CD4-positive, CD25-positive, alpha-beta regulatory T cell (primary cell): ENCODE measurements around the gene MRPL58. TPM values are rescaled to one million over a fixed set of nuclear protein-coding genes. Genes with fewer than 3 reads are reported as not detected.

Source experiments
- ATAC-seq, 2 donors: fragments of 150-1000 bp; cut with Tn5 transposase; one replicate each; pipeline ENCODE4 v1.10.0; 2021; ENCODE audit warnings: low read depth in 2 of 2, moderate number of reproducible peaks in 2 of 2, moderate library complexity in 1 of 2
- DNase-seq, 3 donors: peaks; one replicate each; pipeline versions ENCODE4 v3.0.0 to v3.0.0-alpha.2; 2012 to 2022; ENCODE audit warnings: mixed read lengths in 1 of 3
- H3K27ac ChIP-seq: one replicate; pipeline ENCODE4 v1.7.0; 2013; ENCODE audit warnings: mild to moderate bottlenecking, low read length; ENCODE audit not compliant: insufficient read depth, poor library complexity, severe bottlenecking
- H3K27me3 ChIP-seq: one replicate; pipeline ENCODE4 v1.7.0; 2013; ENCODE audit warnings: low read length; ENCODE audit not compliant: control insufficient read depth, insufficient read depth
- H3K36me3 ChIP-seq: one replicate; pipeline ENCODE4 v1.7.0; 2013; ENCODE audit warnings: mild to moderate bottlenecking, low read length, moderate library complexity; ENCODE audit not compliant: control insufficient read depth, insufficient read depth
- H3K4me1 ChIP-seq: 2 replicates; pipeline ENCODE4 v1.7.0; 2013; ENCODE audit warnings: mild to moderate bottlenecking, low read length; ENCODE audit not compliant: insufficient read depth, control insufficient read depth, poor library complexity, severe bottlenecking
- H3K4me3 ChIP-seq: one replicate; pipeline ENCODE4 v1.7.0; 2013; ENCODE audit warnings: low read depth, mild to moderate bottlenecking, low read length, moderate library complexity
- H3K9me3 ChIP-seq, 2 experiments: 1 replicate in 1 of 2; 2 replicates in 1 of 2; pipeline ENCODE4 v1.7.0; 2013; ENCODE audit warnings: low read length in 2 of 2, mild to moderate bottlenecking in 1 of 2, moderate library complexity in 1 of 2; ENCODE audit not compliant: control insufficient read depth in 2 of 2
- H3K27ac Mint-ChIP-seq, 3 donors: one replicate each; pipeline ENCODE4 v1.8.0; 2020 to 2022; ENCODE audit warnings: mild to moderate bottlenecking in 3 of 3, mixed read lengths in 3 of 3, moderate library complexity in 2 of 3
- H3K27me3 Mint-ChIP-seq: one replicate; pipeline ENCODE4 v1.8.0; 2022; ENCODE audit warnings: mild to moderate bottlenecking, mixed read lengths
- H3K36me3 Mint-ChIP-seq: one replicate; pipeline ENCODE4 v1.8.0; 2020; ENCODE audit warnings: mixed read lengths
- H3K4me1 Mint-ChIP-seq, 4 donors: one replicate each; pipeline ENCODE4 v1.8.0; 2020 to 2022; ENCODE audit warnings: mixed read lengths in 4 of 4, mild to moderate bottlenecking in 1 of 4
- H3K4me3 Mint-ChIP-seq, 4 donors: one replicate each; pipeline ENCODE4 v1.8.0; 2020 to 2022; ENCODE audit warnings: mild to moderate bottlenecking in 4 of 4, mixed read lengths in 4 of 4, moderate library complexity in 3 of 4
- H3K9me3 Mint-ChIP-seq, 7 donors: one replicate each; pipeline ENCODE4 v1.8.0; 2020 to 2022; ENCODE audit warnings: mixed read lengths in 7 of 7, mild to moderate bottlenecking in 3 of 7, moderate library complexity in 2 of 7
- polyA plus RNA-seq, 4 donors: library from polyadenylated mRNA; unstranded; fragments of 300-500 nt; fragmentation: Illumina TruSeq; gene quantifications; one replicate each; pipeline ENCODE4 v1.2.3, GENCODE V29; 2021
- total RNA-seq: library from RNA; stranded (reverse); gene quantifications from one replicate; pipeline ENCODE4 v1.2.3, GENCODE V29; 2022

Gene MRPL58
- total and polyA plus RNA-seq, 5 donors from 2014 or later: 25.7 to 95.8 (median 73.9) TPM

DNA sequence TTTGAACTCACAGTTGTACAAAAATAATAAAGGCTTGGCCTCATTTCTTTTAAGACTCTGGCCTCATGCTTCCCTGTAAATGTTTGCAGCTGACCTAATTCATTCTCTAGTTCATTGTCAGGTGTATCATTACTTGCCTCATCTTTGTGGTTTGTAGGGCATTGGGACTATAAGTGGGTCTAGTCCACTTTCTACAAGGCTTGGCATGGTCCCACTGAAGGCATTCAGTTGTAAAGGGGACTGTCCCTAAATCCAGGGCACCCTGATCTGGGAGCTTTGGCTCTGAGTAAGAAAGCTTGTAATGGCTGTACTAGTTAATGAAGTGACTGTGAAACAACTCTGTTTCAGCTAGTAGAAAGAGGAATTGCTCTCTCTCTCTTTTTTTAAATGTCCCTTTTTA is 37.2 kb downstream of the MRPL58 start:
- DNase-seq (no peak), ATAC-seq (no peak)
- Mint-ChIP-seq H3K36me3 (peaks cover 27% of the 10 kb centered on the region), H3K4me3 (peak overlapping the region in 3 of 4 donors; percentile 95 to 99 (median 97)), H3K27me3 (peaks cover 4% of the 10 kb centered on the region), H3K9me3 (no peaks in the 10 kb centered on the region), H3K4me1 (peaks cover 12 to 58% (median 41%) of the 10 kb centered on the region in 4 donors), H3K27ac (peak overlapping the region in 1 of 3 donors; percentile 54)
- Histone ChIP-seq H3K4me3 (no peak overlapping the region), H3K27ac (no peak overlapping the region), H3K9me3 (no peaks in the 10 kb centered on the region), H3K4me1 (peaks cover 25% of the 10 kb centered on the region), H3K27me3 (no peaks in the 10 kb centered on the region), H3K36me3 (peaks cover 28% of the 10 kb centered on the region)

DNA sequence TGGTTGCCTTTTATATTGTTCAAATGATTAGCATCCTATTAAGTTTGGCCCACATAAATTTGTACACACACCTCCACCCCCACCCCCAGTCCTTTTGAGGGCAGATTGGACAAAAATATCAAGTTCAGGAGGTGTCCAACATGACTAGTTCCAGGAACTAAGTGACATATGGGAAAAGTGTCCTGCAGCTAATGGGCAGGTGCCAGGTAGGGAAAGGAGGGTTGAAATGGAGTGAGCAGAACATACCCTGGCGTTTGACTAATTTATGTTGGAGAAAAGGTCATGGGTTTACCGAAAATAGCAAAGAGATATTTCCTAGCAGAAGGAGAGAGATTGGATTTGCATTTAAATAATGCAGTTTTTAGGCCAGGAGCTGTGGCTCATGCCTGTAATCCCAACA is 39.5 kb downstream of the MRPL58 start:
- H3K27me3 ChIP-seq: no peaks in the 10 kb centered on the region
- DNase-seq (no peak), ATAC-seq (no peak)
- Mint-ChIP-seq H3K36me3 (peaks cover 34% of the 10 kb centered on the region), H3K27me3 (no peaks in the 10 kb centered on the region), H3K9me3 (no peaks in the 10 kb centered on the region), H3K27ac (no peak overlapping the region), H3K4me3 (no peak overlapping the region), H3K4me1 (peaks cover 16 to 37% (median 32%) of the 10 kb centered on the region in 4 donors)
- peaks cover 17% of the 10 kb centered on the region for H3K4me1 ChIP-seq
- no peaks in the 10 kb centered on the region for H3K9me3 ChIP-seq
- H3K4me3 ChIP-seq: no peak overlapping the region
- H3K36me3 ChIP-seq: peaks cover 33% of the 10 kb centered on the region
- no peak overlapping the region for H3K27ac ChIP-seq

DNA sequence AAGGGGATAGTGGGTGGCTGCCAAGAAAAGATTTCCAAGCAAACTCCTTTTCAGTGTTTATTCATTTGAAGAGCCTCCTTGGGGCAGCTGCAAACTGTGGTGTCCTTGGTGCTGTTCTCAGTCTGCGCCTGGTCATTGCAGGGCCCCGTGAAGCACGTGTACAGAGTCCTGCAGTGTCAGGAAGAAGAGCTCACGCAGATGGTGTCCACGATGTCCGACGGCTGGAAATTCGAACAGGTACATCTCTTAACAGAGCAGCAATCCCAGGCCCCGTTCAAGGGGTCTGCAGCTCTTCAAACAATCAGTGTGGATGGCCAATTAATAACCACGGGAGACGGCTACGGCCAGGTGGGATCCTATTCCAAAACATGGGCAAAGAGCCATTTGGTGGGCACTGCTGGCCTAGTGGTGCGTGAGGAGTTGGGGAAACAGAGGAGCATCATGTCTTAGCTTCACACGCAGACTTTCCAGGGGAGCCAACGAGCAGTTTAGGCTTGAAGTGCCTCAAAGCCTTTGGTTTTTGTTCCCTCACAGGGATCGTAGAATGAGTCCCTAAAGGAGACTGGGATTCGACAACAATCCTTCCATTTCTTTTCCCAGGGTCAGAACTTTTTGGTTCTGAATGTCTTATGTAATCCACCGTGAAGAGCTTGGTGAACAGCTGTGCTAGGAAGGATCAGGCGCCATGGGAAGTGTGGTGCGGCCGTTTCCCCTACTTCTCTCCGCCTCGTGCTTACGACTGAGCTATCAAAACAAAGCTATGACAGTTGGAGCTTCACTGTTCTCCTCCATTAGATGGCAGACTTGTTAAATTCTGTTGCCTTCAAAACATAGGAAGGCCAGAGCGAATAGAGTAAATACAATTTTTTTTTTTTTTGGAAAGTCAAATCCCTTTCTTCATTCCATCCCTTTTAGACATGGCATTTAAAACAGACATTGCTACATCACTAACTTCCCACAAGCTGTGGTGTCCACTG is 47.2 kb downstream of the MRPL58 start:
- H3K9me3 Mint-ChIP-seq: no peaks in the 10 kb centered on the region
- H3K4me3 Mint-ChIP-seq: no peak overlapping the region
- peak overlapping the region in 2 of 3 donors; percentile 75 to 76 for H3K27ac Mint-ChIP-seq
- Histone ChIP-seq H3K27ac (no peak overlapping the region), H3K4me1 (no peaks in the 10 kb centered on the region), H3K9me3 (no peaks in the 10 kb centered on the region), H3K27me3 (no peaks in the 10 kb centered on the region), H3K4me3 (no peak overlapping the region), H3K36me3 (peaks cover 57% of the 10 kb centered on the region)
- no peaks in the 10 kb centered on the region for H3K27me3 Mint-ChIP-seq
- peak in 1 of 2 donors; percentile 48 for ATAC-seq
- peaks cover 26% of the 10 kb centered on the region for H3K36me3 Mint-ChIP-seq
- DNase-seq: peak in 2 of 3 donors; percentile 26 to 51
- H3K4me1 Mint-ChIP-seq: peaks cover 4 to 10% (median 7%) of the 10 kb centered on the region in 4 donors

DNA sequence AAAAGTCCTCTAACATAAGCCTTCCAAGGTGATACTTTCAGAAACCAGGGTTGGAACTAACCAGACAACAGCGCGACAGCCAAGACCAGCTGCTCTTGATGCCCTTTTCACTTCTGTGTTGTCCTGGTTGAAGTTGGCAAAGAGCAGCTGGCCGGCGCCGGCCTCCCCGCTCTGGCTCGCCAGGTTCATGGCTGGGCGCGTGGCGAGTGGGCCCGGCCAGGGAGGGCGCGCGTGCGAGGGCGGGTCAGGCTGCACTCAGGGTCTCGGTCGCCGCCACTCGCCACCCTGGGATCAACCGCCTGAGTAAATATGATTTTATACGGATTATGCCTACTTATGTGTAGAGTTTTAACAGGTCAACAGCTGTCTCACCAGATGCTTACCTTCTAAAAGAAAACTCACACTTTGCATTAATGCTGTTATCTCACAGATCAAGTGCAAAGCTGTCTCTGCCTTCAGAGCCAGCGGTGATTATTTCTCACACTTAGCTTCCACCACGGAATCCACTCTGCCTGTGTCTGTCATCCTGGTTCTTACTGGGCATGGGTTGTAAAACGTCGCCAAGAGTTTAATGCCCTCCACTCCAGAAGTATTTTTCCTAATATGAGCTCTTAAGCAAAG is 48.1 kb downstream of the MRPL58 start:
- H3K36me3 Mint-ChIP-seq: peaks cover 26% of the 10 kb centered on the region
- H3K36me3 ChIP-seq: peaks cover 56% of the 10 kb centered on the region
- H3K4me3 Mint-ChIP-seq: no peak overlapping the region

DNA sequence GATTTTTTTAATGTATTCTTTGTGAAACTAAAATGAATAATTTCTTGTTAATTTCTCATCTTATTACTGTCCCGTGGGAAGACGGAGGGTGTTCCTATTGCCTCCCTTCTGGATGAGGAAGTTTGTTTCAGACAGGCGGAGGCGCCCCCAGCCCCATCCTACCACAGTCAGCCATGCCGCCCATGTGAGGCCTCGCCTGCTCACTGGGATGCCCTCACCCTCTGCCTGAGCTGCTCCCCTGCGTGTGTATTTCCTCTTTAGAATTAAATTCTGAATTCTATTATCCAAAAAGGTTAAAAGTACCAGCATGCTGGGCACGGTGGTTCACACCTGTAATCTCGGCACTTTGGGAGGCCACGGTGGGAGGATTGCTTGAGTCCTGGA is 48.6 kb downstream of the MRPL58 start:
- Mint-ChIP-seq H3K27me3 (no peaks in the 10 kb centered on the region), H3K4me1 (peaks cover 3 to 12% (median 7%) of the 10 kb centered on the region in 4 donors), H3K27ac (no peak overlapping the region), H3K36me3 (peaks cover 26% of the 10 kb centered on the region), H3K9me3 (no peaks in the 10 kb centered on the region), H3K4me3 (no peak overlapping the region)
- DNase-seq (no peak), ATAC-seq (no peak)
- Histone ChIP-seq H3K27ac (no peak overlapping the region), H3K27me3 (no peaks in the 10 kb centered on the region), H3K36me3 (peaks cover 56% of the 10 kb centered on the region), H3K9me3 (no peaks in the 10 kb centered on the region), H3K4me1 (no peaks in the 10 kb centered on the region), H3K4me3 (no peak overlapping the region)

More for the DNA sequence above, 48.1 kb downstream of the MRPL58 start:
- Histone ChIP-seq H3K9me3 (no peaks in the 10 kb centered on the region), H3K4me3 (no peak overlapping the region), H3K27ac (no peak overlapping the region), H3K4me1 (no peaks in the 10 kb centered on the region), H3K27me3 (no peaks in the 10 kb centered on the region)
- Mint-ChIP-seq H3K27ac (peak overlapping the region in 1 of 3 donors; percentile 75), H3K4me1 (peaks cover 4 to 10% (median 7%) of the 10 kb centered on the region in 4 donors), H3K9me3 (no peaks in the 10 kb centered on the region), H3K27me3 (no peaks in the 10 kb centered on the region)
- DNase-seq (no peak), ATAC-seq (no peak)

DNA sequence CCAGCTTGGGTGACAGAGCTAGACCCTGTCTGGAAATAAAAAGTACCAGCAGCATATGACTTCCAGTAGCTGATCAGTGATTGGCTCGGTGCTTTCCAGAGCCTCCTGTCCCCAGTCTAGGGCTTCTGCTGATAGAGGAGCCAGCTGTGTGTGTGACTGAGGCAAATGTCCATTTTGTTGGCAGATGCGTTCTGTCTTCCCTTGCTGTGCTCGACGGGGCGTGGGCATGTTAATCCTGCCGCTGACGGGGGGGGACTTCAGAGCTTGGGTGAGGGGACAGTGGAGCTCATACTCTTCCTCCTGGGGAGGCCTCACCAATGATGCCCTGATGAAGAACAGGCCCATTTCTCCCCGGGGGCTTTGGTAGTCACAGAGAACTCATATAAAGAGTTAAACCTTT is 49.1 kb downstream of the MRPL58 start:
- no peak overlapping the region for H3K4me3 ChIP-seq
- no peaks in the 10 kb centered on the region for H3K27me3 ChIP-seq
- H3K4me3 Mint-ChIP-seq: no peak overlapping the region
- H3K27me3 Mint-ChIP-seq: no peaks in the 10 kb centered on the region
- H3K9me3 Mint-ChIP-seq: no peaks in the 10 kb centered on the region
- H3K4me1 Mint-ChIP-seq: peaks cover 0 to 17% (median 5%) of the 10 kb centered on the region in 4 donors
- H3K36me3 Mint-ChIP-seq: peaks cover 20% of the 10 kb centered on the region
- peaks cover 56% of the 10 kb centered on the region for H3K36me3 ChIP-seq
- H3K27ac ChIP-seq: no peak overlapping the region
- ATAC-seq (no peak), DNase-seq (no peak)
- H3K9me3 ChIP-seq: no peaks in the 10 kb centered on the region
- peak overlapping the region in 2 of 3 donors; percentile 67 to 69 for H3K27ac Mint-ChIP-seq
- no peaks in the 10 kb centered on the region for H3K4me1 ChIP-seq

DNA sequence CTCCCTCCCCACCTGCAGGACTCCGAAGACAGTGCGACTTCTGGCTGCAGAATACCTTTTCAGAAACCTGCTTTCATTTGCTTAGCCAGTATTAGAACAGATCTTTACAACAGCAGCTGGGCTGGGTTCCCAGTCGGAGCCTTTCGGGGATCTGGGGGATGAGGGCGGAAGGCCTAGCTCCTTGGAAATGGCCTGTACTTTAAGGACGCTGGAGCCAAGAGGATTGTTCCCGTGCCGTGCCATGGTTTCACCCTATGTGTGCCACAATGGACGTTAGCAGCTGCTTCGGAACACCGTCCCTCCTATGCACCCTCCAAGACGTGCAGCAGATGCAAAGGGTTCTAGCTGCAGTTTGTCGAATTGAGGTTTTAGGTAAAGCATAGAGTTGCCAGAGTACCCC is 50.7 kb downstream of the MRPL58 start:
- no peaks in the 10 kb centered on the region for H3K27me3 Mint-ChIP-seq
- DNase-seq: no peak
- Histone ChIP-seq H3K27me3 (no peaks in the 10 kb centered on the region), H3K27ac (no peak overlapping the region), H3K36me3 (peaks cover 56% of the 10 kb centered on the region), H3K9me3 (no peaks in the 10 kb centered on the region), H3K4me1 (peaks cover 6% of the 10 kb centered on the region), H3K4me3 (no peak overlapping the region)
- H3K4me3 Mint-ChIP-seq: no peak overlapping the region
- H3K4me1 Mint-ChIP-seq: peaks cover 0 to 22% (median 10%) of the 10 kb centered on the region in 4 donors
- peaks cover 19% of the 10 kb centered on the region for H3K36me3 Mint-ChIP-seq
- peak overlapping the region in 1 of 3 donors; percentile 14 for H3K27ac Mint-ChIP-seq
- ATAC-seq: no peak
- H3K9me3 Mint-ChIP-seq: no peaks in the 10 kb centered on the region
